ENCODE results near the gene GLDN.

GRCh38 chr15:51368307-51368706, 26.9 kb downstream of the GLDN start:
- no peak for TF ChIP-seq POLR2A (IDR thresholded peaks at IDR 0.05)
- no peak for TF ChIP-seq CTCF (IDR thresholded peaks at IDR 0.05)

Measured in prostate gland (tissue), 2 donors.